ENCODE data around the gene PPM1N. TPM values are rescaled to one million over a fixed set of nuclear protein-coding genes. Genes with fewer than 3 reads are reported as not detected.

Gene PPM1N
- total RNA-seq, 1 donor from 2014 or later = 0.48 TPM

DNA sequence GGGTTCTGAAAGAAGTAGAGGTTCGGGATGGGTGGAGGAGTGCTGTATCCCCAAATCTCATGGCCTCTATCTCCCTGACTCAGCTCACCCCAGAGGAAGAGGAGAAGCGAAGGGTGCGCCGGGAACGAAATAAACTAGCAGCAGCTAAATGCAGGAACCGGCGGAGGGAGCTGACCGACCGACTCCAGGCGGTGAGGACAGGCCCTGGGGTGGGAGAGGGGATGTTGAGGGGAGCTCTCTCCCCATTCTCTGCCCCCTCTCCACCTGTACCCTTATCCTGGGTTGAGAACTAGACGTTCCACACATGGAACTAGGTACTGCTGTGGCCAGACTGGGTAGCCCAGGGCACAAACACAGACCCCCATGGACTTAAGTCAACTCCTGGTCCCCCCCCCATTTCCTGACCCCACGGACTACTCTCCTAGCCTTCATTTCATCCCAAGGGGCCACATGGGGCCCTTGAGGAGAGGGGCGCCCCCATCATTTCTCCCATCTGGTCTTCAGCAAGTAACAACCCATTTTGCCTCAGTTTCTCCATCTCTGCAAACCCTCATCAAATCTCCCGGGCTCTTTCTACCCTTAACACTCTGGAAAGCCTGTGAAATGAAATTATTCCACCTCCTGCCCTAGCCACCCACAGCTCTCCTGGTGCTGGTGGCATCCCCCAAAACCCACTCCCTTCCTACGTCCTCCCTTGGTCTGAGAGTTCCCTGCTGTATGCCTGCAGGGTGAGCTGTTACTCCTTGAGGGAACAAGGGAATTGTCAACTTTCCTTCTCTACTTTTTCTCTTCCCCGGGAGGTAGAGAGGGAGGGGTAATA is 26.9 kb upstream of the PPM1N start:
- H3K4me3 Mint-ChIP-seq = peak overlapping the region; percentile 94
- H3K36me3 Mint-ChIP-seq = peaks cover 4% of the 10 kb centered on the region
- peak overlapping the region; percentile 92 for H3K27ac Mint-ChIP-seq
- no peaks in the 10 kb centered on the region for H3K9me3 Mint-ChIP-seq
- H3K27me3 Mint-ChIP-seq = peaks cover 61% of the 10 kb centered on the region
- DNase-seq (ENCODE audit: extremely low spot score, unreplicated experiment) = no peak
- peaks cover 8% of the 10 kb centered on the region for H3K4me1 Mint-ChIP-seq (ENCODE audit: unreplicated experiment)
- no peak for TF ChIP-seq CTCF (conservative IDR thresholded peaks at IDR 0.05)

- H3K4me1 Mint-ChIP-seq (ENCODE audit: unreplicated experiment) = peaks cover 8% of the 10 kb centered on the region
- peaks cover 4% of the 10 kb centered on the region for H3K36me3 Mint-ChIP-seq
- H3K27ac Mint-ChIP-seq = peak overlapping the region; percentile 92
- H3K9me3 Mint-ChIP-seq = no peaks in the 10 kb centered on the region
- DNase-seq (ENCODE audit: extremely low spot score, unreplicated experiment) = no peak
- TF ChIP-seq CTCF (conservative IDR thresholded peaks at IDR 0.05) = no peak
- peak overlapping the region; percentile 83 for H3K4me3 Mint-ChIP-seq
- peaks cover 68% of the 10 kb centered on the region for H3K27me3 Mint-ChIP-seq
Observed at GRCh38 chr19:45471931-45472562, 26.2 kb upstream of the PPM1N start.

- H3K9me3 Mint-ChIP-seq = no peaks in the 10 kb centered on the region
- peak overlapping the region; percentile 83 for H3K4me3 Mint-ChIP-seq
- no peak for DNase-seq (ENCODE audit: extremely low spot score, unreplicated experiment)
- H3K36me3 Mint-ChIP-seq = peaks cover 4% of the 10 kb centered on the region
- TF ChIP-seq CTCF (conservative IDR thresholded peaks at IDR 0.05) = no peak
- peak overlapping the region; percentile 92 for H3K27ac Mint-ChIP-seq
- H3K27me3 Mint-ChIP-seq = peaks cover 71% of the 10 kb centered on the region
- H3K4me1 Mint-ChIP-seq (ENCODE audit: unreplicated experiment) = peaks cover 8% of the 10 kb centered on the region
Observed at GRCh38 chr19:45472563-45473366, 25.5 kb upstream of the PPM1N start.

DNA sequence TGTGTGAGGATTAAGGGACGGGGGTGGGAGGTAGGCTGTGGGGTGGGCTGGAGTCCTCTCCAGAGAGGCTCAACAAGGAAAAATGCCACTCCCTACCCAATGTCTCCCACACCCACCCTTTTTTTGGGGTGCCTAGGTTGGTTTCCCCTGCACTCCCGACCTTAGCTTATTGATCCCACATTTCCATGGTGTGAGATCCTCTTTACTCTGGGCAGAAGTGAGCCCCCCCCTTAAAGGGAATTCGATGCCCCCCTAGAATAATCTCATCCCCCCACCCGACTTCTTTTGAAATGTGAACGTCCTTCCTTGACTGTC is 24.9 kb upstream of the PPM1N start:
- Mint-ChIP-seq H3K4me1 (ENCODE audit: unreplicated experiment) (peaks cover 13% of the 10 kb centered on the region), H3K9me3 (no peaks in the 10 kb centered on the region), H3K4me3 (peak overlapping the region; percentile 52), H3K27me3 (peaks cover 77% of the 10 kb centered on the region), H3K36me3 (peaks cover 4% of the 10 kb centered on the region), H3K27ac (peak overlapping the region; percentile 79)
- no peak for DNase-seq (ENCODE audit: extremely low spot score, unreplicated experiment)
- no peak for TF ChIP-seq CTCF (conservative IDR thresholded peaks at IDR 0.05)

DNA sequence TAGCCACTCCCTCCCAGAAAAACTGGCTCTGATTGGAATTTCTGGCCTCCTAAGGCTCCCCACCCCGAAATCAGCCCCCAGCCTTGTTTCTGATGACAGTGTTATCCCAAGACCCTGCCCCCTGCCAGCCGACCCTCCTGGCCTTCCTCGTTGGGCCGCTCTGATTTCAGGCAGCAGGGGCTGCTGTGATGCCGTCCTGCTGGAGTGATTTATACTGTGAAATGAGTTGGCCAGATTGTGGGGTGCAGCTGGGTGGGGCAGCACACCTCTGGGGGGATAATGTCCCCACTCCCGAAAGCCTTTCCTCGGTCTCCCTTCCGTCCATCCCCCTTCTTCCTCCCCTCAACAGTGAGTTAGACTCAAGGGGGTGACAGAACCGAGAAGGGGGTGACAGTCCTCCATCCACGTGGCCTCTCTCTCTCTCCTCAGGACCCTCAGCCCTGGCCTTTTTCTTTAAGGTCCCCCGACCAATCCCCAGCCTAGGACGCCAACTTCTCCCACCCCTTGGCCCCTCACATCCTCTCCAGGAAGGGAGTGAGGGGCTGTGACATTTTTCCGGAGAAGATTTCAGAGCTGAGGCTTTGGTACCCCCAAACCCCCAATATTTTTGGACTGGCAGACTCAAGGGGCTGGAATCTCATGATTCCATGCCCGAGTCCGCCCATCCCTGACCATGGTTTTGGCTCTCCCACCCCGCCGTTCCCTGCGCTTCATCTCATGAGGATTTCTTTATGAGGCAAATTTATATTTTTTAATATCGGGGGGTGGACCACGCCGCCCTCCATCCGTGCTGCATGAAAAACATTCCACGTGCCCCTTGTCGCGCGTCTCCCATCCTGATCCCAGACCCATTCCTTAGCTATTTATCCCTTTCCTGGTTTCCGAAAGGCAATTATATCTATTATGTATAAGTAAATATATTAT is 24.3 kb upstream of the PPM1N start:
- Mint-ChIP-seq H3K27me3 (peaks cover 83% of the 10 kb centered on the region), H3K27ac (peak overlapping the region; percentile 79), H3K36me3 (peaks cover 4% of the 10 kb centered on the region), H3K9me3 (no peaks in the 10 kb centered on the region), H3K4me1 (ENCODE audit: unreplicated experiment) (peaks cover 13% of the 10 kb centered on the region), H3K4me3 (peak overlapping the region; percentile 52)
- no peak for DNase-seq (ENCODE audit: extremely low spot score, unreplicated experiment)
- no peak for TF ChIP-seq CTCF (conservative IDR thresholded peaks at IDR 0.05)

Measured in type B pancreatic cell (in vitro differentiated cells).